Erythroblast (primary cell): Measurements from ENCODE around the gene CYP46A1.

Experiments used
- GATA1 ChIP-seq: IDR thresholded peaks from 2 replicates; pipeline ENCODE4 v1.6.1; 2011; ENCODE audit warnings: low read depth, mild to moderate bottlenecking, control low read depth, low read length, moderate library complexity
- POLR2A ChIP-seq: IDR thresholded peaks from 2 replicates; pipeline ENCODE4 v1.6.1; 2011; ENCODE audit warnings: mild to moderate bottlenecking, low read length

DNA sequence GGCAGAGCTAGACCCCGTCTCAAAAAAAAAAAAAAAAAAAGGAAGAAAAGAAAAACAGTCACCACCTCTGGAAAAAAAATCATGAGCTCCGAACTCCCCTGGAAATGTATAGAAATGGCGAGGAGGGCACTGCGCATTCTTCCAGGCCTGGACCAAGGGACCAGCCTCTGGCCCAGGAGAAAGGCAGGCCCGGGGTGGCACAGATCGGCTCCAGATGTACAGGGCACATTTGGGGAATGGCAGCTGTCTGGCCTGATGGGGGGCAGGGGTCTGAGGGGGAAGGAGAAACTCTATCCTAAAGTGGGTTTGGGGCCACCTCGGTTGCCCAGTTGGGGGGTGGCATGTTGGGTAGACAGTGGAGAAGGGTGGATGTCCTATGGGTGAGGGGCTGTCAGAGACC is 63.1 kb downstream of the CYP46A1 start:
- no peak for TF ChIP-seq POLR2A
- TF ChIP-seq GATA1: no peak
